NCI-H128 (cell line): ENCODE measurements around the gene CYB5B.
"Not testable (repeated sequence)": the region's sequence is repeated elsewhere in the genome, so short reads cannot be mapped to it uniquely, and the experiment has no call there.

Source experiments
- DNase-seq: peaks from one replicate; lab custom pipeline; 2025; ENCODE audit not compliant: unreplicated experiment; lab: John Stamatoyannopoulos, UW

CYB5B gene

GRCh38 chr16:69408475-69408874 lies 15.9 kb upstream of the CYB5B start:
- no peak for DNase-seq

GRCh38 chr16:69410219-69410990 lies 14.0 kb upstream of the CYB5B start:
- DNase-seq, result no peak

- DNase-seq, result no peak
Measured at GRCh38 chr16:69411064-69411985, 13.1 kb upstream of the CYB5B start.

- DNase-seq, result no peak
Measured at GRCh38 chr16:69412287-69412686, 12.1 kb upstream of the CYB5B start.

- DNase-seq, result no peak
Measured at GRCh38 chr16:69413045-69413664, 11.3 kb upstream of the CYB5B start.

- DNase-seq, result no peak
Measured at GRCh38 chr16:69417520-69418199, 6.8 kb upstream of the CYB5B start.

GRCh38 chr16:69419956-69420355 lies 4.5 kb upstream of the CYB5B start:
- DNase-seq, result no peak

GRCh38 chr16:69423189-69423588 lies 1.2 kb upstream of the CYB5B start:
- DNase-seq, result no peak

GRCh38 chr16:69424935-69425784 lies 741 bp downstream of the CYB5B start:
- no peak for DNase-seq

GRCh38 chr16:69428652-69429051 lies 4.2 kb downstream of the CYB5B start:
- no peak for DNase-seq

- not testable (repeated sequence) for DNase-seq
Measured at GRCh38 chr16:69429058-69429640, 4.7 kb downstream of the CYB5B start.

GRCh38 chr16:69431948-69432468 lies 7.6 kb downstream of the CYB5B start:
- no peak for DNase-seq

GRCh38 chr16:69434066-69434465 lies 9.6 kb downstream of the CYB5B start:
- DNase-seq, result no peak

GRCh38 chr16:69435977-69436820 lies 11.8 kb downstream of the CYB5B start:
- DNase-seq, result no peak

GRCh38 chr16:69436896-69437295 lies 12.5 kb downstream of the CYB5B start:
- no peak for DNase-seq

- DNase-seq, result no peak
Measured at GRCh38 chr16:69438465-69438864, 14.0 kb downstream of the CYB5B start.

- no peak for DNase-seq
Measured at GRCh38 chr16:69440250-69440649, 15.8 kb downstream of the CYB5B start.

- not testable (repeated sequence) for DNase-seq
Measured at GRCh38 chr16:69441030-69441429, 16.6 kb downstream of the CYB5B start.
